ENCODE measurements around the gene SEC14L2.

SEC14L2 gene

GRCh38 chr22:30390974-30391691, 5.7 kb upstream of the SEC14L2 start:
- no peak for TF ChIP-seq GATA2 (IDR thresholded peaks at IDR 0.05; ENCODE audit: low read depth, low read length)
- no peak for TF ChIP-seq GATA3 (IDR thresholded peaks at IDR 0.05; ENCODE audit: low read depth, low read length)

GRCh38 chr22:30392661-30393321, 4.0 kb upstream of the SEC14L2 start:
- TF ChIP-seq GATA2 (IDR thresholded peaks at IDR 0.05; ENCODE audit: low read depth, low read length) (no peak), GATA3 (IDR thresholded peaks at IDR 0.05; ENCODE audit: low read depth, low read length) (no peak)

GRCh38 chr22:30393322-30393680, 3.5 kb upstream of the SEC14L2 start:
- TF ChIP-seq GATA3 (IDR thresholded peaks at IDR 0.05; ENCODE audit: low read depth, low read length), result no peak
- TF ChIP-seq GATA2 (IDR thresholded peaks at IDR 0.05; ENCODE audit: low read depth, low read length), result no peak

GRCh38 chr22:30393885-30394284, 2.9 kb upstream of the SEC14L2 start:
- no peak for TF ChIP-seq GATA2 (IDR thresholded peaks at IDR 0.05; ENCODE audit: low read depth, low read length)
- no peak for TF ChIP-seq GATA3 (IDR thresholded peaks at IDR 0.05; ENCODE audit: low read depth, low read length)

GRCh38 chr22:30397656-30398635, 1.1 kb downstream of the SEC14L2 start:
- no peak for TF ChIP-seq GATA3 (IDR thresholded peaks at IDR 0.05; ENCODE audit: low read depth, low read length)
- no peak for TF ChIP-seq GATA2 (IDR thresholded peaks at IDR 0.05; ENCODE audit: low read depth, low read length)

- no peak for TF ChIP-seq GATA3 (IDR thresholded peaks at IDR 0.05; ENCODE audit: low read depth, low read length)
- TF ChIP-seq GATA2 (IDR thresholded peaks at IDR 0.05; ENCODE audit: low read depth, low read length), result no peak
These were observed 2.2 kb downstream of the SEC14L2 start for GRCh38 chr22:30398685-30399680.

GRCh38 chr22:30399718-30400117, 2.9 kb downstream of the SEC14L2 start:
- TF ChIP-seq GATA2 (IDR thresholded peaks at IDR 0.05; ENCODE audit: low read depth, low read length), result no peak

GRCh38 chr22:30400159-30400558, 3.3 kb downstream of the SEC14L2 start:
- TF ChIP-seq GATA3 (IDR thresholded peaks at IDR 0.05; ENCODE audit: low read depth, low read length) (no peak), GATA2 (IDR thresholded peaks at IDR 0.05; ENCODE audit: low read depth, low read length) (no peak)

- no peak for TF ChIP-seq GATA2 (IDR thresholded peaks at IDR 0.05; ENCODE audit: low read depth, low read length)
- TF ChIP-seq GATA3 (IDR thresholded peaks at IDR 0.05; ENCODE audit: low read depth, low read length), result no peak
These were observed 5.4 kb downstream of the SEC14L2 start for GRCh38 chr22:30402028-30402765.

GRCh38 chr22:30404307-30404706, 7.5 kb downstream of the SEC14L2 start:
- no peak for TF ChIP-seq GATA2 (IDR thresholded peaks at IDR 0.05; ENCODE audit: low read depth, low read length)
- no peak for TF ChIP-seq GATA3 (IDR thresholded peaks at IDR 0.05; ENCODE audit: low read depth, low read length)

GRCh38 chr22:30405731-30406130, 8.9 kb downstream of the SEC14L2 start:
- TF ChIP-seq GATA2 (IDR thresholded peaks at IDR 0.05; ENCODE audit: low read depth, low read length), result no peak
- TF ChIP-seq GATA3 (IDR thresholded peaks at IDR 0.05; ENCODE audit: low read depth, low read length), result no peak

- TF ChIP-seq GATA3 (IDR thresholded peaks at IDR 0.05; ENCODE audit: low read depth, low read length), result no peak
These were observed 9.6 kb downstream of the SEC14L2 start for GRCh38 chr22:30406400-30406799.

All from SH-SY5Y (cell line).